GM18499 (cell line): ENCODE data around the gene ARHGEF39.
A peak's percentile ranks its signal among the peaks of the same experiment; 100 is the strongest.

Experiments
- ATAC-seq: cut with Tn5 transposase; IDR thresholded peaks from one replicate; pipeline ENCODE4 v1.9.1; 2021; ENCODE audit warnings: moderate number of reproducible peaks; ENCODE audit not compliant: insufficient read depth, unreplicated experiment

The ARHGEF39 gene

GRCh38 chr9:35664531-35665470 is at the start of gene ARHGEF39:
Gene ARHGEF39 (minus strand): TSS chr9:35665195. CDS start chr9:35665169, 26 bp downstream.
- no peak for ATAC-seq

GRCh38 chr9:35714123-35714522 is 49.1 kb upstream of the ARHGEF39 start:
- ATAC-seq, result no peak

- ATAC-seq, result no peak
Observed at GRCh38 chr9:35713578-35713977, 48.6 kb upstream of the ARHGEF39 start.

GRCh38 chr9:35712762-35713400 is 47.9 kb upstream of the ARHGEF39 start:
- no peak for ATAC-seq

- no peak for ATAC-seq
Observed at GRCh38 chr9:35711501-35712428, 46.8 kb upstream of the ARHGEF39 start.

GRCh38 chr9:35710818-35711500 is 46.0 kb upstream of the ARHGEF39 start:
- ATAC-seq, result no peak

GRCh38 chr9:35708146-35708545 is 43.2 kb upstream of the ARHGEF39 start:
- ATAC-seq, result no peak

GRCh38 chr9:35706951-35707350 is 42.0 kb upstream of the ARHGEF39 start:
- ATAC-seq, result no peak

GRCh38 chr9:35705836-35706430 is 40.9 kb upstream of the ARHGEF39 start:
- ATAC-seq, result no peak

GRCh38 chr9:35705372-35705771 is 40.4 kb upstream of the ARHGEF39 start:
- no peak for ATAC-seq

- no peak for ATAC-seq
Observed at GRCh38 chr9:35703906-35704672, 39.1 kb upstream of the ARHGEF39 start.

- ATAC-seq, result no peak
Observed at GRCh38 chr9:35702696-35703095, 37.7 kb upstream of the ARHGEF39 start.

GRCh38 chr9:35700942-35701341 is 35.9 kb upstream of the ARHGEF39 start:
- ATAC-seq, result no peak

GRCh38 chr9:35700031-35700430 is 35.0 kb upstream of the ARHGEF39 start:
- ATAC-seq, result no peak

GRCh38 chr9:35698231-35698630 is 33.2 kb upstream of the ARHGEF39 start:
- no peak for ATAC-seq

- no peak for ATAC-seq
Observed at GRCh38 chr9:35697486-35697885, 32.5 kb upstream of the ARHGEF39 start.

GRCh38 chr9:35696520-35697215 is 31.7 kb upstream of the ARHGEF39 start:
- ATAC-seq, result peak; percentile 80

GRCh38 chr9:35695943-35696401 is 31.0 kb upstream of the ARHGEF39 start:
- ATAC-seq, result no peak
